ENCODE results near the gene THSD4. TPM values are rescaled to one million over a fixed set of nuclear protein-coding genes. Genes with fewer than 3 reads are reported as not detected.

THSD4 gene
- total RNA-seq, 2 experiments from 2014 or later: not detected

GRCh38 chr15:71274448-71274798 is 159.2 kb downstream of the THSD4 start:
- H3K4me3 ChIP-seq (ENCODE audit: low read depth, low read length, poor library complexity, severe bottlenecking): no peak overlapping the region
- no peaks in the 10 kb centered on the region for H3K4me1 ChIP-seq (ENCODE audit: insufficient read depth, low read length, poor library complexity, severe bottlenecking)
- H3K9me2 ChIP-seq (ENCODE audit: insufficient read depth, low read length): no peaks in the 10 kb centered on the region
- no peaks in the 10 kb centered on the region for H3K9me3 ChIP-seq (ENCODE audit: low read length)
- POLR2A ChIA-PET: interaction anchor here (0.6 kb wide), 1 partner anchor 57 kb away, joined by 5 read pairs; no protein-coding TSS in a partner anchor
- TF ChIP-seq EZH2phosphoT487 (IDR thresholded peaks at IDR 0.05; ENCODE audit: borderline replicate concordance, low read depth, low read length): no peak
- TF ChIP-seq, protein P1, sequence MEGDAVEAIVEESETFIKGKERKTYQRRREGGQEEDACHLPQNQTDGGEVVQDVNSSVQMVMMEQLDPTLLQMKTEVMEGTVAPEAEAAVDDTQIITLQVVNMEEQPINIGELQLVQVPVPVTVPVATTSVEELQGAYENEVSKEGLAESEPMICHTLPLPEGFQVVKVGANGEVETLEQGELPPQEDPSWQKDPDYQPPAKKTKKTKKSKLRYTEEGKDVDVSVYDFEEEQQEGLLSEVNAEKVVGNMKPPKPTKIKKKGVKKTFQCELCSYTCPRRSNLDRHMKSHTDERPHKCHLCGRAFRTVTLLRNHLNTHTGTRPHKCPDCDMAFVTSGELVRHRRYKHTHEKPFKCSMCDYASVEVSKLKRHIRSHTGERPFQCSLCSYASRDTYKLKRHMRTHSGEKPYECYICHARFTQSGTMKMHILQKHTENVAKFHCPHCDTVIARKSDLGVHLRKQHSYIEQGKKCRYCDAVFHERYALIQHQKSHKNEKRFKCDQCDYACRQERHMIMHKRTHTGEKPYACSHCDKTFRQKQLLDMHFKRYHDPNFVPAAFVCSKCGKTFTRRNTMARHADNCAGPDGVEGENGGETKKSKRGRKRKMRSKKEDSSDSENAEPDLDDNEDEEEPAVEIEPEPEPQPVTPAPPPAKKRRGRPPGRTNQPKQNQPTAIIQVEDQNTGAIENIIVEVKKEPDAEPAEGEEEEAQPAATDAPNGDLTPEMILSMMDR (conservative IDR thresholded peaks at IDR 0.05; ENCODE audit: low read length): no peak
- CTCF ChIA-PET (ENCODE audit: unreplicated experiment): no interaction called here
- no peaks in the 10 kb centered on the region for H3K79me2 ChIP-seq (ENCODE audit: insufficient read depth, low read depth, low read length)
- intact Hi-C loops (cut with micrococcal nuclease; ENCODE audit: unreplicated experiment): no loop called here
- no peak overlapping the region for H2AFZ ChIP-seq (ENCODE audit: low read length)
- BruUV-seq (replicated peaks): no TSS peak
- no peaks in the 10 kb centered on the region for H4K20me1 ChIP-seq (ENCODE audit: insufficient read depth, low read length)
- DNase-seq (ENCODE audit: low spot score): no peak
- H3K4me2 ChIP-seq (ENCODE audit: low read length): no peak overlapping the region
- no peaks in the 10 kb centered on the region for H3K36me3 ChIP-seq (ENCODE audit: insufficient read depth, low read length)
- H3K27ac ChIP-seq (ENCODE audit: low read depth, low read length, poor library complexity, severe bottlenecking): no peak overlapping the region

- H3K36me3 ChIP-seq (ENCODE audit: insufficient read depth, low read length): no peaks in the 10 kb centered on the region
- no peak for DNase-seq (ENCODE audit: low spot score)
- no peaks in the 10 kb centered on the region for H3K9me3 ChIP-seq (ENCODE audit: low read length)
- BruUV-seq (replicated peaks): no TSS peak
- H3K4me3 ChIP-seq (ENCODE audit: low read depth, low read length, poor library complexity, severe bottlenecking): no peak overlapping the region
- POLR2A ChIA-PET: no interaction called here
- no peaks in the 10 kb centered on the region for H3K9me2 ChIP-seq (ENCODE audit: insufficient read depth, low read length)
- intact Hi-C loops (cut with micrococcal nuclease; ENCODE audit: unreplicated experiment): no loop called here
- CTCF ChIA-PET (ENCODE audit: unreplicated experiment): no interaction called here
- H4K20me1 ChIP-seq (ENCODE audit: insufficient read depth, low read length): no peaks in the 10 kb centered on the region
- H2AFZ ChIP-seq (ENCODE audit: low read length): no peak overlapping the region
- no peak overlapping the region for H3K27ac ChIP-seq (ENCODE audit: low read depth, low read length, poor library complexity, severe bottlenecking)
- no peak overlapping the region for H3K4me2 ChIP-seq (ENCODE audit: low read length)
- no peak for TF ChIP-seq EZH2phosphoT487 (IDR thresholded peaks at IDR 0.05; ENCODE audit: borderline replicate concordance, low read depth, low read length)
- TF ChIP-seq, protein P1 (conservative IDR thresholded peaks at IDR 0.05; ENCODE audit: low read length): no peak
- no peaks in the 10 kb centered on the region for H3K4me1 ChIP-seq (ENCODE audit: insufficient read depth, low read length, poor library complexity, severe bottlenecking)
- no peaks in the 10 kb centered on the region for H3K79me2 ChIP-seq (ENCODE audit: insufficient read depth, low read depth, low read length)
These were observed 159.8 kb downstream of the THSD4 start for GRCh38 chr15:71275098-71275497.

DNA sequence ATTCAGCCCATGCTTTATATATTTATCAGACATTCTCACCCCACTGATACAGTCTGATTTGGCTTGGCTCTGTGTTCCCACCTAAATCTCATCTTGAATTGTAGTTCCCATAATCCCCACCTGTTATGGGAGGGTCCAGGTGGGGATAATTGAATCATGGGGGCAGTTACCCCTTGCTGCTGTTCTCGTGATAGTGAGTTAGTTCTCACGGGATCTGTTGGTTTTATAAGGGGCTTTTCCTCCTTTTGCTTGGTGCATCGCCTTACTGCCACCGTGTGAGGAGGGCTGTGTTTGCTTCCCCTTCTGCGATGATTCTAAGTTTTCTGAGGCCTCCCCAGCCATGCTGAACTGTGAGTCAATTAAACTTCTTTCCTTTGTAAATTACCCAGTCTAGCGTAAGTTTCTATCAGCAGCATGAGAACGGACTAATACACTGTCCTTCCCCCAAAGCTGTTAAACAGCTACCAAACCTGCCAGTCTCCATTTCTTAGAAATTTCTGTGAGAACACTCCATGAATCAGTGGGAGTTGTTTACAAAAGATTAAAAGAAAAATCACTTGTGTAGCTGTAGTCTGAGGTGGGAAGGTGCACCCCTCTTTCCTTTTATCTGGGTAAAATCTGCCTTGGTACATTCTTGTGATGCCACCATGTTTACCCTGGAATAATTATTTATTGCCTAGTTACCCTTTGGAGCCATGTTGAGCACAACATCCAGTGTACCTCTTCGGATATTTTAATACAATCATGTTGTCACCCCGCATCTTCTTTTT is 160.5 kb downstream of the THSD4 start:
- CTCF ChIA-PET (ENCODE audit: unreplicated experiment): no interaction called here
- Histone ChIP-seq H3K36me3 (ENCODE audit: insufficient read depth, low read length) (no peaks in the 10 kb centered on the region), H3K27ac (ENCODE audit: low read depth, low read length, poor library complexity, severe bottlenecking) (no peak overlapping the region), H3K4me1 (ENCODE audit: insufficient read depth, low read length, poor library complexity, severe bottlenecking) (no peaks in the 10 kb centered on the region), H3K9me3 (ENCODE audit: low read length) (no peaks in the 10 kb centered on the region), H4K20me1 (ENCODE audit: insufficient read depth, low read length) (no peaks in the 10 kb centered on the region), H3K79me2 (ENCODE audit: insufficient read depth, low read depth, low read length) (no peaks in the 10 kb centered on the region), H3K4me3 (ENCODE audit: low read depth, low read length, poor library complexity, severe bottlenecking) (no peak overlapping the region), H3K9me2 (ENCODE audit: insufficient read depth, low read length) (no peaks in the 10 kb centered on the region), H3K4me2 (ENCODE audit: low read length) (no peak overlapping the region), H2AFZ (ENCODE audit: low read length) (no peak overlapping the region)
- intact Hi-C loops (cut with micrococcal nuclease; ENCODE audit: unreplicated experiment): no loop called here
- no peak for TF ChIP-seq EZH2phosphoT487 (IDR thresholded peaks at IDR 0.05; ENCODE audit: borderline replicate concordance, low read depth, low read length)
- DNase-seq (ENCODE audit: low spot score): no peak
- no TSS peak for BruUV-seq (replicated peaks)
- POLR2A ChIA-PET: no interaction called here
